HG03064 (cell line): ENCODE data around the gene RAB4B.
"Not testable (repeated sequence)": the region's sequence is repeated elsewhere in the genome, so short reads cannot be mapped to it uniquely, and the experiment has no call there.

Source experiments
- ATAC-seq: cut with Tn5 transposase; IDR thresholded peaks from one replicate; pipeline ENCODE4 v1.9.1; 2021; ENCODE audit warnings: low read depth; ENCODE audit not compliant: unreplicated experiment

Gene RAB4B, protein sequence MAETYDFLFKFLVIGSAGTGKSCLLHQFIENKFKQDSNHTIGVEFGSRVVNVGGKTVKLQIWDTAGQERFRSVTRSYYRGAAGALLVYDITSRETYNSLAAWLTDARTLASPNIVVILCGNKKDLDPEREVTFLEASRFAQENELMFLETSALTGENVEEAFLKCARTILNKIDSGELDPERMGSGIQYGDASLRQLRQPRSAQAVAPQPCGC

DNA sequence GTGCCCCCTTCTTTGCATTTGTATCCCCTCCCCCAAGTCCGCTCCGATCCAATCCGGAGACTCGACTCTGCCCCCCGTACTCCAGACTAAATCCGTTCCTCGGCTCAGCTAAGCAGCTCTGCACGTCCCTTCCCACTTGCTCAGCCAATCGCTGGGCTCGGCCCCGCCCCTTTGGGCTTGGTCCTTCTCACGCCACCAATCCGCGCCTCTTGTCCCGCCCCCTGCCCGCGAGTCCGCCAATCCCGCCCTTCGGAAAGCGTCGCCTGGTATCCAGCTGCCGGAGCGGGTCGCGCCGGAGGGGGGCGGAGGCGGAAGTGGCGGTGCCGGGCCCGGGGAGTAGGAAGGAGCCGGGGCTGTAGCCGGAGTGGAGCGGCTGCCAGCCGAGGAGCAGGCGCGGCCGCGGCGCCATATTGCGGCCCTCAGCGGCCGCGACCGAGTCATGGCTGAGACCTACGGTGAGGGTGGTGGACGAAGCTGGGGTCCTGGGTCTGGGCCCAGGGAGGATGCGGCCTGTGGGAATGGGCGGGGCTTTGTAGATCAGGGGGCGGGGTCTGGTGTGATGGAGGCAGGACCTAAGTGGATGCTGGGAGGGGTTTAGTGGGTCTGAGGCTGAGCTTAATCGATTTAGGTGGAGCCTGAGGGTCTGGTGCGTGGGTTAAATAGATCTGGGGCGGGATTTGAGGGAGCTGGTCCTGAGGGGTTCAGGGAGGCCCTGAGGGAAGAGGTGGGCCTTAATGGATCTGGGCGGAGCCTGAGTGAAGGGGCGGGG is at the start of gene RAB4B:
TSS of gene RAB4B (plus strand) at position 311 of the 769 bp plus-strand sequence. CDS start at position 440, 129 bp downstream.
- peak; percentile 47 for ATAC-seq

DNA sequence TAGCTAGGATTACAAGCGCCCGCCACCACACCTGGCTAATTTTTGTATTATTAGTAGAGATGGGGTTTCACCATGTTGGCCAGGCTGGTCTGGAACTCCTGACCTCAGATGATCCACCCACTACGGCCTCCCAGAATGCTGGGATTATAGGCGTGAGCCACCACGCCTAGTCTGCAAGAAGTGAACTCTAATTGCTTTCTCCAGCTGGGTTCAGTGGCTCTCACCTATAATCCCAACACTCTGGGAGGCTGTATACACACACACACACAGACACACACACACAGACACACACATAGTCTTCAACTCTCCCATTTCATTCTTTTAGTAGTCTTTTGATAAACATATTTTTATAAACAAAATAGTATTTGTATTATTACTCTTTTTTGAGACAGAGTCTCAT is 48.0 kb upstream of the RAB4B start:
- ATAC-seq: not testable (repeated sequence)

DNA sequence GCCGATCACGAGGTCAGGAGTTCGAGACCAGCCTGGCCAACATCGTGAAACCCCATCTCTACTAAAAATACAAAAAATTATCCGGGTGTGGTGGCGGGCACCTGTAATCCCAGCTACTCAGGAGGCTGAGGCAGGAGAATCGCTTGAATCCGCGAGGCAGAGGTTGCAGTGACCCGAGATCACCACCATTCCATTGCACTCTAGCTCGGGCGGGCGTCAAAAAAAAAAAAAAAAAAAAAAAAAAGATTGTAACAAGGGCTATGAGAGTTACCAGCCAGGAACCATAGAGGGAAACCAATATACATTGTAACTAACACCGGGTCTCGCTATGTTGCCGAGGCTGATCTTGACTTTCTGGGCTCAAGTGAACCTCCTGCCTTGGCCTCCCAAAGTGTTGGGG is 45.7 kb upstream of the RAB4B start:
- not testable (repeated sequence) for ATAC-seq

DNA sequence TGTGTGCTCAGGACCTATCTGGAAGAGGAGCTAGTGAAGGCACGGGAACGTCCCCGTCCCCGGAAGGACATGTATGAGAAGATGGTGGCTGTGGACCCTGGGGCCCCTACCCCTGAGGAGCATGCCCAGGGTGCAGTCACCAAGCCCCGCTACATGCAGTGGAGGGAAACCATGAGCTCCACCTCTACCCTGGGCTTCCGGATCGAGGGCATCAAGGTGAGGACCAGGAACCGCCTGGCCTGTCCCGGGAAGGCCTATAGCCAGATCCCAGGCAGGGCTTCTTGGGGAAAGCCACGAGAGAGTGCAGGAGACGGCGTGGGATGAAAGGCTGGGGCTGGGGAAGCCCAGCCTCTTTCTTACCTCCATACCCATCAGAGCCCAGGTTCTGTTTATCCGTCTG is 44.9 kb upstream of the RAB4B start:
- ATAC-seq: no peak

DNA sequence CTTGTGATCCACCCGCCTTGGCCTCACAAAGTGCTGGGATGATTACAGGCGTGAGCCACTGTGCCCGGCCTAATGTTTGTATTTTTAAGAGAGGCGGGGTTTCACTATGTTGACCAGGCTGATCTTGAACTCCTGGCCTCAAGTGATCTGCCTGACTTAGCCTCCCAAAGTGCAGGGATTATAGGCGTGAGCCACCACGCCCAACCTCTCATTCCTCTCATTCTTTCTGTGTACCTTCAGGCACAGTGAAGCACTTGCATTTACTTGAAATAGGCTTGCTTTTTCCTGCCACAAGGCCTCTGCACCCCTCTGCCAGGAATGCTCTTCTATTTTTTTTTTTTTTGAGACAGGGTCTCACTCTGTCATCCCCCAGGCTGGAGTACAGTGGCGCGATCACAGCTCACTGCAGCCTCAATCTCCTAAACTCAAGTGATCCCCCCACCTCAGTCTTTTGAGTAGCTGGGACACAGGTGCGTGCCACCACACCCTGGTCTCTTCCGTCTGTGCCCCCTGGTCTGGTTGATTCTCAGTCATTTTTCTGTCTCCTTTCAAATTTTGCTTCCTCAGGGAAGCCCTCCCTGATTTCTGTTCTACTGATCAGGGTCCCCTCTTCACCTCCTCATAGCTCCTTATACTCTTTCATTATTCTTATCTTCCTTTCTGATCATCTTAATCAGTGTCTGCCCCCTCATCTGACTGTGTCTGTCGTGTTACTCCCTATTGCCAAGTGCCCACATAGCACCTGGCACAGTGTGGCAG is 42.9 kb upstream of the RAB4B start:
- no peak for ATAC-seq

DNA sequence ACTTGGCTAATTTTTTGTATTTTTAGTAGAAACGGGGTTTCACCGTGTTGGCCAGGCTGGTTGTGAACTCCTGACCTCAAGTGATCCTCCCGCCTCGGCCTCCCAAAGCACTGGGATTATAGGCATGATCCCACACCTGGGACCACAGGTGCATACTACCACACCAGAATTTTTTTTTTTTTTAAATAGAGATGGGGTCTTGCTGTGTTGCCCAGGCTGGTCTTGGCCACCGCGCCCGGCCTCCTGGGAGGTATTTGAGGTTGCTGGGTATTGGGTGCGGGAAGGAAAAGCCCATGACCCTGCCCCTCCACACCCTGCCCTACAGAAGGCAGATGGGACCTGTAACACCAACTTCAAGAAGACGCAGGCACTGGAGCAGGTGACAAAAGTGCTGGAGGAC is 41.4 kb upstream of the RAB4B start:
- ATAC-seq: no peak

DNA sequence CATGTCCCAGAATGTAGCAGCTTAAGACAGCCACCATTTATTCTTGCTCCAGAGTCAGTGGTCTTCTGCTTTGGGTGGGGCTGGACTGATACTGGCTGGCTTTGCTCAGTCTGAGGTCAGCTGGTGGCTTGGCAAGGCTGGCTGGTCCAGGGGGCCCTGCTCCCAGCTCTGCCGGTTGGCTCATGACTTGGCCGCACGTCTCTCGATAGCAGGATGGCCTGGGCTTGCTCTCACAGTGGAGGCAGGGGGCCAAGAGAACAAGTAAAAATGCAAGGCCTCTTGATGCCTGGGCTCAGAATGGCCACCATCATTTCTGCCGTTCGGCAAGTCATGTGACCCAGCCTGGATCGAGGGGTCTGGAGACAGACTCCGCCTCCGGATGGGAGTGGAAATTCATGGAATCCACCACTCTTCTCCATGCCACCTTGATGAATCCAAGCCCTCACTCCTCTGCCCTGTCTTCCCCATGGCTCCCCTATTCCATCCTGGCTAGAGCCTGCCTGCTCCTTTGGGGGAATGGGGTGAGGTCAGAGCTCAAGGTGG is 40.9 kb upstream of the RAB4B start:
- no peak for ATAC-seq

DNA sequence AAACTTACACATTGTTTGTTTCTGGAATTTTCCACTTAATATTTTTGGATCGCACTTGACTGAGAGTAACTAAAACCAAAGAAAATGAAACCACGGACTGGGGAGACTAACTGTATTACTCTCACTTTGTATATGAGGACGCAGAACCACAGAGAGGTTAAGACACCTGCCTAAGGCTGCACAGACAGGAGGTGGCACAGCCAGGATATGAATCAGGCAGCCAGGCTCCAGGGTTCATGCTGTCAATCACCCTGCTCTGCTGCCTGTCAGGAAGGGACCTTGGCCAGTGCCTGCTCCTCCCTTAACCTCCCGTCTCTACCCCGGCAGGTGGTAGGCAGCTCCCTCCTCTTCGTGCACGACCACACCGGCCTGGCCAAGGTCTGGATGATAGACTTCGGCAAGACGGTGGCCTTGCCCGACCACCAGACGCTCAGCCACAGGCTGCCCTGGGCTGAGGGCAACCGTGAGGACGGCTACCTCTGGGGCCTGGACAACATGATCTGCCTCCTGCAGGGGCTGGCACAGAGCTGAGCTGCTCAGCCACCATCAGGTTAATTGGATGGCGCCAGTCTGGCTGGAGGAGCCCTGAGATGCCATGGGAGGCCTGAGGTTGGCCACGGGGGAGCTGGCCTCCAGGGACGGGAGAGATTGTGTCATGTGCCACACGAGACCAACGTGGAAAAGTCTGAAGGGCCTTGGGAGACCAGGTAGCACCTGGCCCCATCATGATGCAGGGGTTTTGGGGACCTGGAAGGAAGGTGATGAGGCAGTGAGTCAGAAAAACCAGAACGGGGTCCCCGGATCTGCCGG is 38.8 kb upstream of the RAB4B start:
- ATAC-seq: no peak

DNA sequence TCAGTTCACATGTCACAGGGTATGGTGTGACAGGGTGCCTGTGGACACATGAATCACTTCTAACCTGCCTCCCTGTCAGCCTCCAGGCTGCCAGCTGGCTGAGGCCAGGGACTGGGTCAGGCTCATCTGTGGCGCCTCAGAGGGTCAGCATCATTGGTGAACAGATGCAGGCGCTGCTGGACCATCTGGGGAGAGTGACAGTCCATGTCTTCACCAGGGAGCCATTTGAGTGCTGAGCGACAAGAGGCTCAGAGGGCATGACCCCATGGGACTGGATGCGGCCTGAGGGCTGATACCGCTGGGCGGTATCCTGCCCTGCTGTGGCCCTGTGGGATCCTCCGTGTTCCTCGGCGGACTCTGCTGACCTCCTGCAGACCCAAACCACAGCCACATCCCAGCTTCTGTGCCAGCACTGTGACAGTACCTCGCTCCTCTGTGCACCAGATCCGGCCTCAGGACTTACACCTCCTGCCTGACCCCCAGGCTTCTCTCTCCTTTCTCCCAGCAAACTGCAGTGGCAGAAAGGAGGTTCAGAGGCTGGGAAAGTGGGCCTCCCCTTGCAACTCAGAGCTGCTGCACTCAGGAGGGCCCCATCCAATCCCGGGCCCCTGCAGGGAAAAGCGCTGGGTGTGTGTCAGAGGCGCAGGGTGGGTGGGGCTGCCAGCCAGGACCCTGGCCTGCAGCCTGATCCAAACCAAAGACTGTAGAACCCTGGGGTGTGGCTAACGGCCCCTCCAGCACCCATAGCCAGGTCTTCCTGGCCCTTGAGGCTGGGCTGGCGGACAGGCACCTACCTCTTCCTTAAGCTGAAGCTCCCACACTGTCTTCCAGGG is 38.0 kb upstream of the RAB4B start:
- ATAC-seq: no peak

DNA sequence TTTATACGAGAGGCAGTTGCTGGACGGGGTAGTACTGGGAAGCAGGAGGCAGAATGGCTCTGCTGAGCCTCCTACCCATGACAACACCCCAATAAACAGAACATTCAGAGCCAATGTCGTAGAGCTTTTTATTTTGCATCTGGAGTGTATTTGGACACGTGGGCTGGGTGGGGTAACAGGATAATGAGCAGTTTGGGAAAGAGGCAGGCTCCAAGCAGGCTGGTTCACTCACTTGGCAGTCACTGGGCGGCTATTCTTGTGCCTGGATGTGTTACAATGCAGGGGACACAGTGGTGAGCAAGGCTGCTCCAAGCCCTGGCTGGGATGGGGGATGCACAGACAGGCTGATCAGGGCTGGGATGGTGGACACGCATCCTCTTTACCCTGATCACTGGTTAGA is 37.3 kb upstream of the RAB4B start:
- ATAC-seq: no peak

DNA sequence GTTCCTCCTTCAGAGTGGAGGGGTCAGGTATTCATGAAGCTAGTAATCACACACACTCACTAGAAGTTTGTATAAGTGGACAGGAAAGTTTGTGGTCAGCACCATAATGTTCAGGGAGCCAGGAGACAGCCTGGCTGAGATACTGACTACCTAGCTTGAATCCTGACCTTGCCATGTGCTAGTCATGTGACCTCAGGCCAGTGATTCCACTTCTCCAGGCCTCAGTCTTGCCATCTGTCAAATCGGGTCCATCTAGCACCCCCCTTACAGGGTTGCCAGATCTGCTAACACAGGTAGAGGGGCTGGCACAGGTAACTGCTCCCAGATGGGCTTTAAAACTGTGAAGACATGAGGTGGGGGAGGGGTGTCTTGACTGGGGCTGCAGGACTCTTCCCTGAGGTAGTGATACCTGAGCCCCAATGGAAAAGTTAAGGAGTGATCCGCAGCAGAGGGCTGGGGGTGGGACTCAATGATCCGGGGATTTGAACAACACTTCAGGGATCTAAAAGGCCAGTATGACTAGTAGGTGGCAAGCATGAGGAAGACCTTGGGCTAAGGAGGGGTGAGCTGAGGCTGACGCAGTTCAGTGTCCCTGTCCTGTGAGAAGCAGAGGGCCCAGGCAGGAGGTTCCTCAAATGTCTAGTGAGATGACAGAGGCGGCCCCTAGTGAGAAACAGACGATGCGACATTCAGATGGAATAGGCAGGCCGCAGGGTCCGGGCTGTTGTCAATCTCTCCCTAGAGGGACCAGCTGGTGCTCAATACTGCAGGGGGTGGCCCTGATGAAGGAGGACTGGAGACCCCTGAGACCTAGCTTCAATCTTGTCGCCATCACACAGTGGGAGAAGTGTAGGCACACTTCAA is 36.3 kb upstream of the RAB4B start:
- ATAC-seq: no peak

DNA sequence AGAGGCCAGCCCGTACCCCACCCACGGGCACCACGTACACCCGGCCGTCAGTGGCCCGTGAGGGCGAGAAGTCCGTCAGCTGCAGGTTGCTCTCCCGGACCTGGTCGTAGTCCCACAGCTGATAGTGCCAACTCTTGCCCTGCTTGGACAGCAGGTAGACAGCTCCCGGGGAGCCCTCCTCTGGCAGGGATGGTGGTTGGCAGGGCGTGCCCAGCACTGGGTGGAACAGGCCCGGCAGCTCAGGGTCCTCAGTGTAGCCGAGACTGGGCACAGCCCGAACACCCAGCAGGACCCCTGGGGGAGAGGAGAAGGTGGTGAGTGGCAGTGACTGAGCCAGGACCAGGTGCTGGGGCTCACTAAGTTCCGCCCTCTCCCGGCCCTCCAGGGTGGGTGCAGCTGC is 35.6 kb upstream of the RAB4B start:
- no peak for ATAC-seq

DNA sequence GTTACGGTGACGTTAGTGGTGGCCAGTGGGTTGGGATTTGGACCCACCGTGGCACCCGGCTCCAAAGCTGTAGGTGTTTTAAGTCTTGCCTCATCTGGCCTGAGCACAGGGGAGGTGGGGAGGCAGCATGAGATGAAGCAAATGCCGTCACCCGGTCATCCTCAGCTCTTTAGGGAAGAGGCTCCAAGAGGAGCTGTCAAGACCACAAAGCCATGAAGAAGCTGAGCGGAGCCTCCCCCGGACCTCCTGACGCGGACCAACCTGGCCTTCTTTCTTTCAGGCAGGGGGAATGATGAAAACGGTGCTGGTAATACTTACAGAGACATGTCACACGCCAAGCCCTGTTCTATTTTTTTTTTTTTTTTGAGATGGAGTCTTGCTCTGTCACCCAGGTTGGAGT is 35.2 kb upstream of the RAB4B start:
- no peak for ATAC-seq

DNA sequence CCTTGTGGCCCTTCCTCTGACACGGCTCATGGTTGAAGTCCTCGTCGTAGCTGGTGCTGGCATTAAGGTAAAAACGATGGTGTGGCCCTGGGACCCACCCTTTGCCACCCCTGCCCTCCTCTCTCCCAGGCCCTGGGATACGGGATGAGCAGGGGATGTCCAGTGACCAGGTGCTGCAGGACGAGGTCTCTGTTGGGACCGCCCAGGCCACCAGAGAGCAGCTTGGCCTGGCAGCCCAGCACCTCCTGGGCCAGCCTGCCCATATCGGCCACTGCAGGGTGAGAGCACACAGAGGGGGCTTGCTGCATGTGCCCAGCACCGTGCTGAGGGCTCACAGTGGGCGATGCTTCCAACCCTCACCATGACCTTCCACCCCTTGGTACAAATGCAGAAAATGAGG is 34.1 kb upstream of the RAB4B start:
- no peak for ATAC-seq

DNA sequence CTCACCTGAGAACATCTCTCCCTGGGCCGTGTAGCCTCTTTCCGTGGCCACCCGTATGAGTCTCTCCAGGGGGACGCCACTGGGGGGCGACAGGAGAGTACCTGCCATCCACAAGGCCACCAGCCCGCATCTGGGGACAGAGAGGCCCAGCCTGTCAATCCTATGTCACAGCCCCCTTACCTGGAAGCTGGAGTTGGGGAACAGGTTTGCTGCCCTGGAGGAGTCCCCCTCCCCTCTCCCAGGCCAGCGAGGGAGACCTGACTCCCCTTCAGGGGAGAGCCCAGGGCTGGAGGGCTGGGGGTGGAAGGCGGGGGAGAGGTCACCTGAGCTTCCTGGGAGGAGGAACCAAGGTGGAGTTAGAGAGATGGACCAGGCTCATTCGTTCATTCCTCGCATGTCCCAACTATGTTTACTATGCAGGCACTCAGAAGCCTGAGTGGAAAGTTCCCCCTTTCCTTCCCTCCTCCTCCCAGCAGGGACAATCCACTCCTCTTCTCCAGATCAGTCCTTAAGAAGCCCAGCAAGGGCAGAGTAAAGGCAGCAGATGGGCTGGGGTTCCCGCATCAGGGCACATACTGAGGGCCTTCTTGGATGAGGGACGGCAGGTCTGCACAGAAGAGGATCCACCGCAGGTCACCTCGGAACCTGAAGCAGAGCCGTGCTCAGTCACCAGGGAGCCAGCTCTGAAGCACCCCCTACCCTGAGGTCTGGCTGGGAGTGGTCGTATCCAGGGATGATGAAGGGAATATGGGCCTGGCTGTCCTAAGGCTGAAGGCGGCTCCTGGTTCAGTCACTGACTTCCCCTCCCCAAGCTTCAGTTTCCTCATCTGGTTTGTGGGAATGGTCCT is 33.3 kb upstream of the RAB4B start:
- ATAC-seq: no peak

DNA sequence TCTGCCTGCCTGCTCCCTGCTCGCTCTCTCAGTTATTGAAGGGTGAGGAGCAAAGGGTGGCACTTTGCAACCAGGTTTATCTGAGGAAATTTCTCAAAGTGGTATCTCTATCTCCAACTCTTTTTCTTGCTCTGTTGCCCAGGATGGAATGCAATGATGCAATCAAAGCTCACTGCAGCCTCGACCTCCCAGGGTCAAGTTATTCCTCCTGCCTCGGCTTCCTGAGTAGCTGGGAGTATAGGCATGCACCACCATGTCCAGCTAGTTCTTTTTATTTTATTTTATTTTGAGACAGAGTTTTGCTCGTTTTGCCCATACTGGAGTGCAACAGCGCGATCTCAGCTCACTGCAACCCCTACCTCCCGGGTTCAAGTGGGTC is 32.7 kb upstream of the RAB4B start:
- ATAC-seq: no peak

DNA sequence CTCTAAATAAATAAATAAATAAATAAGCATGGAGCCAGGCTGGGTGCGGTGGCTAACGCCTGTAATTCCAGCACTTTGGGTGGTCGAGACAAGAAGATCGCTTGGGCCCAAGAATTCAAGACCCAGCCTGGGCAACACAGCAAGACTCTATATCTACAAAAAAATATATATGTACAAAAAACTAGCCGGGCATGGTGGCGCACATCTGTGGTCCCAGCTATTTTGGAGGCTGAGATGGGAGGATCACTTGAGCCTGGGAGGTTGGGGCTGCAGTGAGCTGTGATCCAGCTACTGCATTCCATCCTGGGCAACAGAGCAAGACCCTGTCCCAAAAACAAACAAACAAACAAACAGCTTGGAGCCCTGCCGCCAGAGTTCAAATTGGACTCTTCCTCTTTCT is 30.5 kb upstream of the RAB4B start:
- ATAC-seq: no peak
